Retina (tissue), 1 donor: ENCODE results near the gene OR1J2.
A peak's percentile ranks its signal among the peaks of the same experiment; 100 is the strongest.
"Not testable (repeated sequence)": the region's sequence is repeated elsewhere in the genome, so short reads cannot be mapped to it uniquely, and the experiment has no call there.

Experiments
- DNase-seq: peaks from one replicate; pipeline ENCODE4 v3.0.0-alpha.2; 2016

Gene OR1J2, protein sequence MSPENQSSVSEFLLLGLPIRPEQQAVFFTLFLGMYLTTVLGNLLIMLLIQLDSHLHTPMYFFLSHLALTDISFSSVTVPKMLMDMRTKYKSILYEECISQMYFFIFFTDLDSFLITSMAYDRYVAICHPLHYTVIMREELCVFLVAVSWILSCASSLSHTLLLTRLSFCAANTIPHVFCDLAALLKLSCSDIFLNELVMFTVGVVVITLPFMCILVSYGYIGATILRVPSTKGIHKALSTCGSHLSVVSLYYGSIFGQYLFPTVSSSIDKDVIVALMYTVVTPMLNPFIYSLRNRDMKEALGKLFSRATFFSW

GRCh38 chr9:122510502-122510901, at the start of gene OR1J2:
OR1J2 (plus strand) TSS chr9:122510802; CDS start chr9:122510802, 0 bp downstream.
- no peak for DNase-seq

- peak; percentile 8 for DNase-seq
Observed at GRCh38 chr9:122463828-122464632, 46.6 kb upstream of the OR1J2 start.

DNA sequence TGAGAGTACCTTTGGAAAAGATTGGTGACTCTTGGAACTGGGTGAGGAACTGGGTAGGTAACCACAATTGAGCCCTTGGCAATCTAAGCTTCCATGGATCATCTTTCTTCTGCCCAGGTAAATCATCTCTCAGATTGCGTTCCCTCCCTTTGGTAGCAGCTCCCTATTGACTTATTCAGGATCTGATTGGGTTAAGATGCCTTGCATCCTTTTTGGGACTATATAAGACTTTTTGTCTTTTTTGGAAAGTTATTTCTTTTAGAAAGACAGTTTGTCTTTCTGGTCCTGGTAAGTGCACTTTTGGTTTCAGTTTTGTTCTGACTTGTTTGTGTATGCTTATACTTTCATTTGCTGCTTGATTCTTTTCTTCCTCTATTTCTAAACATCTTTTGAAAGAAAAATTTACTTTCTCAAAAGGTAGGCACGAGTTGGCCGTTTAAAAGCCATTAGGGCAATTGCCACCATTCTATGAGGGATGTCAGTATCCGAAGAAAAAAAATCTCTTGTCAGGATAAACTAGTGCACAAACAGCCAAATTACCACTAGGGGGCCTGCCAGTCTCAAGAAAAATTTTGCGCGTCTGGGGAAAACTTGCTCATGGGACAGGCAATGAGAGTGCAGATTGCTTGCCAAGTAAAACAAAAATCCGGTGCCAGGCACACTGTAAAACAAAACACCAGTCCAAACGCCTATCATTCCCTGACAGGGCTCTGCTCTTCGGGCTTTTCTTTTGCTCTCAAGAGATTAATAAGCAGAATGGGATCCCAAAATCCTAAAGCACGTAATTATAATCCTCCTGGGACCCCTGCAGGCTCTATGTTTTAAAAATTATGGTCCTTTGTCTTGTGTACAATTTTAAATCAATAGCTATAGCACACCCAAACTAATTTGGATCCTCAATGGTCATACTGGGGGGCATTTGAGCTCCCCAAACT, 45.7 kb upstream of the OR1J2 start:
- peak; percentile 58 for DNase-seq

- DNase-seq, result no peak
Observed at GRCh38 chr9:122466456-122466855, 44.1 kb upstream of the OR1J2 start.

DNA sequence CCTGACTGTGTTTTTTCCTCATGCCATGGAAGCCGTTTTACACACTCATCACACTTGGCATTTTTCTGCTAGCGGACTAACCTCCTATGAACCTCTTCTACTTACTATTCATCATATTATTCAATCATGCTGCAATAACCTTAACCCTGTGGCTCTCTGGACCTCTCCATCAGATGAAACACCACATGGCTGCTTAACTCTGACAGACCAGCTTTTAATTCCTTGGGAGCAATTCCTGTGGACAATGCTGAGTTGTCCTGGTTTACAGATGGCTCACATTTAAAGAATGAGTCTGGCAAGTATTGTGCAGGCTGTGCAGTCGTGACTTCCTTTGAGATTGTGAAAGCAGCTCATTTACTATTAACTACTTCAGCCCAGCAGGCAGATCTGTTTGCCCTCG, 41.9 kb upstream of the OR1J2 start:
- DNase-seq, result no peak

DNA sequence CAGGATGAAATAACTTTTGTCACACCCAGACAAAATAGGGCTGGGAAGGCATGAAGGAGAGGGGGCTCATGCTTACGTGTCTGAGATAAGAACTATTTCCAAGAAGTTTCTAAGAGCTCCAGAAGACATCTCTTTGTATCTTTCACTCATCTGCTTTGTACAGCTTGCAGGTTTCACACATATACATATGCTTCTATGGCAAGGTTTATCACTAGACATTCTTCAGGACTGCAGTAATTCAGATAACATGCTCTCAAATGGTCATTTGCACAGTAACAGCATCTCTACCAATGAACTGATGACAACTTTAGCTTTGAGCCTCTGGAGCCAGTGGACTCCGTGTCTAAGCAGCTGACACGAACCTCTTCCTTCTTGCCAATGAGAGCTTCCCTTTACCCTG, 36.0 kb upstream of the OR1J2 start:
- DNase-seq, result no peak

GRCh38 chr9:122475717-122476116, 34.9 kb upstream of the OR1J2 start:
- DNase-seq, result no peak

DNA sequence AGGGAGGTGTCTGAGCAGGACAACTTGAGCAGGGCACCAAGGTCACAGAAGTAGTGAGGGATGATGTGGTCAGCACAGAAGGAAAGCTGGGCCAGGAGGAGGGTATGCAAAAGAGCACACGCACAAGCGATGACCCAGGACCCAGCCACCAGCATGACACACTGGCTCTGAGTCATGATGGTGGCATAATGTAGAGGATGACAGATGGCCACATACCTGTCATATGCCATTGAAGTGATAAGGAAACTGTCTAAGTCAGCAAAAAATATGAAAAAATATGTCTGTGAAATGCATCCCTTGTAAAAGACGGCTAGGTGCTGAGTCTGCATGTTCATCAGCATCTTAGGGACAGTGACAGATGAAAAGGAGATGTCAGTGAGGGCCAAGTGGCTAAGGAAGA, 33.3 kb upstream of the OR1J2 start:
- no peak for DNase-seq

DNA sequence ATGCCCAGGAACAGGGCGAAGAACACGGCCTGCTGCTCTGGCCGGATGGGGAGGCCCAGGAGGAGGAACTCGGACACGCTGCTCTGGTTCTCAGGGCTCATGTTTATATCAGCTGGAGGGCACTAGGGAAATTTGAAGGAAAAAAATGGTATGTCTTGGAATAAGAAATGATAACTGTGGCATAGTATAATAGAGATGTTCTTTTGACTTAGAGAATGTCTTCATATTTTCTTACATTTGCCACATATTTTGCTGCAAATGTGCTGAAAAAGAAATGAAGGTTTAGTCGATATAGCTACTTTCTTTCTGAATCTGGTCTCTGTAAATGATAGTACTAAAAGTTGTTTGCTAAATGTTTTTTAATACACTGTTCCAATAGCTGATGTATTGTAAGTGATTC, 32.8 kb upstream of the OR1J2 start, which contains the start of gene OR1J1:
Gene OR1J1 (minus strand): TSS at position 101 of the 400 bp plus-strand sequence. CDS start 0 bp downstream, at position 101.
- DNase-seq, result no peak

DNA sequence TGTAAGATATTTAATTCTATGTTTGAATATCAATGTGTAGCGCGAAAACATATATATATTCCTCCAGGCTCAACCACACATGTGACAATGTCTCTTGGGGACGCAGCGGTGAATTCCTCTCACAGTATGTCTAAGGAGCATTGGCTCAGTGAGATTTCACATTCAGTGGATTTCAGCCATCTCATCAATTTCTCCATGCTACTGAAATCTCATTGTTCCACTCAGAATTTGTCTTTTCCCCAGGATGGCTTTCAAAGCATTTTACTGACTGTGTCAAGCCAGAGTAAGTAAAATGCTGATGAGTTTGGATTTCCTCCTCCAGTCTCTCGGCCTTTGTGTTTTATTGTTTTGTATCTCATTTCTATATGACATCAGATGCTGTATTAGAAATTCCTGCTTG, 31.5 kb upstream of the OR1J2 start:
- DNase-seq, result no peak

- peak; percentile 21 for DNase-seq
Observed at GRCh38 chr9:122498883-122499288, 11.7 kb upstream of the OR1J2 start.

DNA sequence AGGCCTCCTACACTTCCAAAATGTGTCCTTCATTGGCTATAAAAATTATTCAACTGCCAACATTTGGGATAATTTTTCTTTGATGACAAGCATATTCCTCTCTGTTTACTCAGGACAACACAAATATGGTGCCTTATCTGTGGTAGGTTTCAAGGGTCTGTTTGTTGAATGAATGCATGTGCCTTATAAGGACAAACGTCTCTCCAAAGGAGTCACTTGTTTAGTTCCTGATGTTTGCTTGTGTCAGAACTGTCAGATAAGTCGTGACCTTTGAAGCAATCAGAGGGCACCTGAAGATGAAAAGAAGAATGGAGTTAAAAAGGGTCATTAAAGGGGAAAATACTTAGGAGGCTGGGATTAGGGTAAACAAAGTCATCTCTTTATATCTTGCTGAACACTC, 3.6 kb upstream of the OR1J2 start:
- DNase-seq, result no peak

DNA sequence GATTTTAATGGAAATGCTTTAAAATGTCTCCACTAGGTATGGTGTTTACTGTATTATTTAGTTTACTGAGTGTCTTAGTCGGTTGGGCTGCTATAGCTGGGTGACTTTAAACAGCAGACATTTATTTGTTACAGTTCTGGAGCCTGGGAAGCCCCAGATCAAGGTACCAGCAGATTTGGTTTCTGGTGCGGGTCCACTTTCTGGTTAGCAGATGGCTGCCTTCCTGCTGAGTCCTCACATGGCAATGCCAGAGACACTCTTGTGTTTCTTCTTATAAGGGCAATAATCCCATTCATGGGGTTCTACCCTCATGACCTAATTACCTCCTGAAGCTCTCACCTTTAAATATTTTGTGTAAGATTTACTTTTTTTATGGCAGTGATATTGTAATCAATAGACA, 7.6 kb downstream of the OR1J2 start:
- no peak for DNase-seq

GRCh38 chr9:122518841-122519240, 8.2 kb downstream of the OR1J2 start, which contains the start of gene OR1J4:
OR1J4 (plus strand) TSS chr9:122519141; CDS start chr9:122519141, 0 bp downstream.
- no peak for DNase-seq

DNA sequence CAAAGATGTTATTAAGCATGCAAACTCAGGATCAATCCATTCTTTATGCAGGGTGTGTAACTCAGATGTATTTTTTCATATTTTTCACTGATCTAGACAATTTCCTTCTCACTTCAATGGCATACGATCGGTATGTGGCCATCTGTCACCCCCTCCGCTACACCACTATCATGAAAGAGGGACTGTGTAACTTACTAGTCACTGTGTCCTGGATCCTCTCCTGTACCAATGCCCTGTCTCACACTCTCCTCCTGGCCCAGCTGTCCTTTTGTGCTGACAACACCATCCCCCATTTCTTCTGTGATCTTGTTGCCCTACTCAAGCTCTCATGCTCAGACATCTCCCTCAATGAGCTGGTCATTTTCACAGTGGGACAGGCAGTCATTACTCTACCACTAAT, 8.8 kb downstream of the OR1J2 start:
- DNase-seq, result no peak

DNA sequence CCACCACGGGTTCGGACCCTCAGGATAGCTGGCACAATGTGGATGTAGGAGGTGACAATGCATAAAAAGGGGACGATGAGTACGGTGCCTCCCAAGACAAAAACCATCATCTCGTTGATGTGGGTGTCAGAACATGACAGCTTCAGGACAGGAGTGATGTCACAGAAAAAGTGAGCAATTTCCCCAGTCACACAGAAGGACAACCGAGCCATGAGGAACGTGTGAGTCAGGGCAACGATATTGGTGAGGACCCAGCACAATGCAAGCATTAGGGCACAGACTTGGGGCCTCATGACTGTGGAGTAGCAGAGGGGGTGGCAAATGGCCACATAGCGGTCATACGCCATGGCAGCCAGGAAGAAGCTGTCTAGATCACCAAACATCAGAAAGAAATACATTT, 16.0 kb downstream of the OR1J2 start:
- no peak for DNase-seq

DNA sequence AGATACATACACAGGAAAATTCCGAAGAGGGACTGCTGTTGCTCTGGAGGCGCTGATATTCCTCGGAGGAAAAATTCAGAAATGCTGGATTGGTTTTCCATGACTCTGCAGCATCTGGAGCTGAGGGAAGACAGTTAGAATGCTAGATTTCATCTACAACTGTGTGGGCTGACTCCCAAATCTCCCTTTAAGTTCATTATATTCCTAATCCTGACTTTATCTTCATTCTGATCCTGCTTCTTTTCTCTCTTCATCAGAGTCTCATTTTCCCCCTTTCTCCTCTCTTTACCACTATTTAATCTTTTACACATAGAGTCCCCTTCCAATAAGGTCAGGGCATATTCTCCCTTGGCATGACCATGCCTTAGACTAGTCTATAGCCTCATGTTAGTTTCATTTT, 16.6 kb downstream of the OR1J2 start, which contains the start of gene OR1N1:
Gene OR1N1 (minus strand): TSS at position 101 of the 400 bp plus-strand sequence. CDS start 0 bp downstream, at position 101.
- no peak for DNase-seq

DNA sequence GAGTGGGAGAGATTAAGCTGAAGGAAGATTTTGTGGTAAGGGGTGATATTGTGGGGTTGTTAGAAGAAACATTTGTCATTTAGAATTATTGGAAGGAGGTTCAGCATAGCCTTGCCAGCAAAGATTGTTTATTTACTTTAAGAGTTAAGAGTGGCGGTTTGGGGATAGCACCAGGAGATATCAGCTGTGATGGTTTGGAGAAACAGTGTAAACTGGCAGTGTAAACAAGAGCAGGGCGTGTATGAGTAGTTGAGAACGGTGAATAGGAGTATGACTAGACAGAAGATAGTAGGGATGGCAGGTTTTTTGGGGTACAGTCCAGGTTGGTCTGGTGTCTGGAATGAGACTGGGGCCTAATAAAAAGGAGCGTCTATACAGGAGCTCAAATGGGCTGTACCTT, 20.6 kb downstream of the OR1J2 start:
- not testable (repeated sequence) for DNase-seq

DNA sequence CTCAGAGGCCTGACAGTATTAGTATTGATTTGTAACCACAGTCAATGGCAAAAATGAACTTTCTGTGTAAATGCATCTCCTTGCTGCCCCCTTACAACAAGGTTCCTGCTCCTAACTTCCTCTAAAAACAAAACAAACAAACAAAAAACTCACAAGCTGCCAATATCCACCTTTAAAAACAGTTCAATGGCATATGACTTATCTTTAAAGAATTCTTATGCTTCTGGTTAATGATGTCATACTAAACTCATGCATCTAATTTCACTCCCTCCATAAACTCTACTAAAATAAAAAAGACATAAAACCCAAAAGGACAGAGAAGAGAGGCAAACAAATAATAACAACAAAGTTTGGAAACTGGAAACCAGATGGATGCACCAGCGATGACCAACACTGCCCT, 25.5 kb downstream of the OR1J2 start:
- no peak for DNase-seq

- DNase-seq, result not testable (repeated sequence)
Observed at GRCh38 chr9:122537066-122537465, 26.5 kb downstream of the OR1J2 start.

- no peak for DNase-seq
Observed at GRCh38 chr9:122538757-122539156, 28.2 kb downstream of the OR1J2 start.

GRCh38 chr9:122546196-122546595, 35.6 kb downstream of the OR1J2 start:
- DNase-seq, result no peak

DNA sequence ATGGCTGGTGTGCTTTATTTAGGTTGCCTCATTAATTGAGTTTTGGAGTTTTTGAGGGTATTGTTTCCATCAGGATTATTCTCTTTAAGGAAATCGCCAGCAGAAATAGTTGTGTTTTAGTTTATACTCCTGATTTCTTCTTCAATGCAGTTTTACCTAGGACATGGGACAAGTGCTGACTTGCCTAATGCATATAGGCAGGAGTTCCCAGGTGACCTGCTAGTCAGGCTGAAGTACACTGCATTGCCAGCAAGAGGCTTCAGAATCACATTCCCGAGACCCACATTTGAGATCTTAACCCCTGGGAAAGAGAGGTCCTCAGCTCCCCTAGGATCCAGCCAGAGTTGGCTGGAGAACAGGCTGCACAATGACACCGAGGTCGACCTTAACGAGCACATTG, 40.8 kb downstream of the OR1J2 start:
- no peak for DNase-seq
